HL-60 (cell line): Measurements from ENCODE around the gene PNLDC1.

Experiments
- CTCF ChIP-seq: IDR thresholded peaks from one replicate; pipeline ENCODE4 v1.5.1; 2011; ENCODE audit warnings: low read length, control low read depth, inconsistent platforms; ENCODE audit not compliant: insufficient read depth
- GABPA ChIP-seq: IDR thresholded peaks from 2 replicates; pipeline ENCODE4 v1.6.1; 2012; ENCODE audit warnings: low read depth
- POLR2AphosphoS5 ChIP-seq: IDR thresholded peaks from 2 replicates; pipeline ENCODE4 v1.6.1; 2012; ENCODE audit warnings: low read depth
- TF ChIP-seq, protein P1 (sequence below): IDR thresholded peaks from 2 replicates; pipeline ENCODE4 v1.6.1; 2012; ENCODE audit warnings: low read depth; ENCODE audit not compliant: insufficient replicate concordance

DNA sequence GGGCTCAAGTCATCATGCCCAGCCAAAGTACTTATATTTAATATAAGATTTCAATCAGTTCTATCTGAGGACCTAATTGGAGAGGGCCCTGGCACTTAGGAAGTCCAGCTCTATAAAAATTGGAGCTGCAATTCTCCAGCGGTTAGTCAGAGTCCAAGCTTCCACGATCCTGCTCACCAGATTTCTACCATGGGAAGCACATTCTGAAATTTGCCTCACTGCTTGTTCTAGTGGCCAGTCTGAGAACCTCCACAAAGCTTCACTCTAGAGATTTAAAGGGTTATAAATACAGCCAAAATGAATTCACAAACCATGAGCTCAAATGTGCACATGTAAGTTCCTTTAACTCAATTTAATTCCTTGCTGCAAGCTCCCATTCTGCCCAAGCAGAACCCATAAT is 33.5 kb downstream of the PNLDC1 start:
- TF ChIP-seq CTCF (no peak), POLR2AphosphoS5 (no peak), GABPA (no peak)
- TF ChIP-seq, protein P1, sequence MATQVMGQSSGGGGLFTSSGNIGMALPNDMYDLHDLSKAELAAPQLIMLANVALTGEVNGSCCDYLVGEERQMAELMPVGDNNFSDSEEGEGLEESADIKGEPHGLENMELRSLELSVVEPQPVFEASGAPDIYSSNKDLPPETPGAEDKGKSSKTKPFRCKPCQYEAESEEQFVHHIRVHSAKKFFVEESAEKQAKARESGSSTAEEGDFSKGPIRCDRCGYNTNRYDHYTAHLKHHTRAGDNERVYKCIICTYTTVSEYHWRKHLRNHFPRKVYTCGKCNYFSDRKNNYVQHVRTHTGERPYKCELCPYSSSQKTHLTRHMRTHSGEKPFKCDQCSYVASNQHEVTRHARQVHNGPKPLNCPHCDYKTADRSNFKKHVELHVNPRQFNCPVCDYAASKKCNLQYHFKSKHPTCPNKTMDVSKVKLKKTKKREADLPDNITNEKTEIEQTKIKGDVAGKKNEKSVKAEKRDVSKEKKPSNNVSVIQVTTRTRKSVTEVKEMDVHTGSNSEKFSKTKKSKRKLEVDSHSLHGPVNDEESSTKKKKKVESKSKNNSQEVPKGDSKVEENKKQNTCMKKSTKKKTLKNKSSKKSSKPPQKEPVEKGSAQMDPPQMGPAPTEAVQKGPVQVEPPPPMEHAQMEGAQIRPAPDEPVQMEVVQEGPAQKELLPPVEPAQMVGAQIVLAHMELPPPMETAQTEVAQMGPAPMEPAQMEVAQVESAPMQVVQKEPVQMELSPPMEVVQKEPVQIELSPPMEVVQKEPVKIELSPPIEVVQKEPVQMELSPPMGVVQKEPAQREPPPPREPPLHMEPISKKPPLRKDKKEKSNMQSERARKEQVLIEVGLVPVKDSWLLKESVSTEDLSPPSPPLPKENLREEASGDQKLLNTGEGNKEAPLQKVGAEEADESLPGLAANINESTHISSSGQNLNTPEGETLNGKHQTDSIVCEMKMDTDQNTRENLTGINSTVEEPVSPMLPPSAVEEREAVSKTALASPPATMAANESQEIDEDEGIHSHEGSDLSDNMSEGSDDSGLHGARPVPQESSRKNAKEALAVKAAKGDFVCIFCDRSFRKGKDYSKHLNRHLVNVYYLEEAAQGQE = no peak
